SK-N-SH (cell line): Measurements from ENCODE around the gene RELCH.

Source experiments
- EP300 ChIP-seq, 2 experiments: IDR thresholded peaks; 2 replicates each; pipeline versions ENCODE4 v1.4.0 to v1.6.1; 2012; ENCODE audit warnings: borderline replicate concordance in 1 of 2, low read depth in 1 of 2, low read length in 1 of 2
- FOXM1 ChIP-seq: IDR thresholded peaks from 2 replicates; pipeline ENCODE4 v1.4.0; 2012; ENCODE audit warnings: low read depth, mild to moderate bottlenecking
- GABPA ChIP-seq: IDR thresholded peaks from 2 replicates; pipeline ENCODE4 v1.4.0; 2012; ENCODE audit warnings: low read depth, mild to moderate bottlenecking
- GATA2 ChIP-seq: sonication (generic); formaldehyde crosslinking; IDR thresholded peaks from 2 replicates; pipeline ENCODE4 v1.5.0; 2020; ENCODE audit warnings: mild to moderate bottlenecking, missing genetic modification reagents
- MAX ChIP-seq: IDR thresholded peaks from 2 replicates; pipeline ENCODE4 v1.4.0; 2012; ENCODE audit warnings: low read depth
- NFIC ChIP-seq: IDR thresholded peaks from 2 replicates; pipeline ENCODE4 v1.4.0; 2012; ENCODE audit warnings: borderline replicate concordance
- RAD21 ChIP-seq: IDR thresholded peaks from 2 replicates; pipeline ENCODE4 v1.6.1; 2012; ENCODE audit warnings: mild to moderate bottlenecking, low read length
- SMC3 ChIP-seq: IDR thresholded peaks from 2 replicates; pipeline ENCODE4 v1.6.1; 2012; ENCODE audit warnings: low read depth, low read length, improper control_type of control experiment
- TAF1 ChIP-seq: IDR thresholded peaks from 2 replicates; pipeline ENCODE4 v1.6.1; 2012; ENCODE audit warnings: low read depth, mild to moderate bottlenecking, low read length, moderate library complexity, borderline replicate concordance
- TCF12 ChIP-seq: IDR thresholded peaks from 2 replicates; pipeline ENCODE4 v1.4.0; 2012
- TEAD4 ChIP-seq: IDR thresholded peaks from 2 replicates; pipeline ENCODE4 v1.4.0; 2012; ENCODE audit warnings: mild to moderate bottlenecking, borderline replicate concordance; ENCODE audit not compliant: insufficient read depth
- USF2 ChIP-seq: fragments of 150-350 bp; IDR thresholded peaks from 2 replicates; pipeline ENCODE4 v1.6.1; 2017; ENCODE audit warnings: antibody characterized with exemption, low read length, low read depth, borderline replicate concordance
- TF ChIP-seq, protein P1 (sequence below): fragments of 200-600 bp; sonication (generic); IDR thresholded peaks from 2 replicates; pipeline ENCODE4 v1.6.1; 2017; ENCODE audit warnings: antibody characterized with exemption, mild to moderate bottlenecking, moderate library complexity

GRCh38 chr18:62332964-62333695, 146.1 kb downstream of the RELCH start:
- TF ChIP-seq TAF1, result no peak
- TF ChIP-seq TCF12, result no peak
- TF ChIP-seq GABPA, result no peak
- TF ChIP-seq, protein P1, sequence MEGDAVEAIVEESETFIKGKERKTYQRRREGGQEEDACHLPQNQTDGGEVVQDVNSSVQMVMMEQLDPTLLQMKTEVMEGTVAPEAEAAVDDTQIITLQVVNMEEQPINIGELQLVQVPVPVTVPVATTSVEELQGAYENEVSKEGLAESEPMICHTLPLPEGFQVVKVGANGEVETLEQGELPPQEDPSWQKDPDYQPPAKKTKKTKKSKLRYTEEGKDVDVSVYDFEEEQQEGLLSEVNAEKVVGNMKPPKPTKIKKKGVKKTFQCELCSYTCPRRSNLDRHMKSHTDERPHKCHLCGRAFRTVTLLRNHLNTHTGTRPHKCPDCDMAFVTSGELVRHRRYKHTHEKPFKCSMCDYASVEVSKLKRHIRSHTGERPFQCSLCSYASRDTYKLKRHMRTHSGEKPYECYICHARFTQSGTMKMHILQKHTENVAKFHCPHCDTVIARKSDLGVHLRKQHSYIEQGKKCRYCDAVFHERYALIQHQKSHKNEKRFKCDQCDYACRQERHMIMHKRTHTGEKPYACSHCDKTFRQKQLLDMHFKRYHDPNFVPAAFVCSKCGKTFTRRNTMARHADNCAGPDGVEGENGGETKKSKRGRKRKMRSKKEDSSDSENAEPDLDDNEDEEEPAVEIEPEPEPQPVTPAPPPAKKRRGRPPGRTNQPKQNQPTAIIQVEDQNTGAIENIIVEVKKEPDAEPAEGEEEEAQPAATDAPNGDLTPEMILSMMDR, result no peak
- TF ChIP-seq FOXM1, result no peak
- no peak for TF ChIP-seq USF2
- no peak for TF ChIP-seq NFIC
- TF ChIP-seq TEAD4, result no peak
- TF ChIP-seq MAX, result no peak
- no peak for TF ChIP-seq RAD21
- no peak for TF ChIP-seq GATA2 (CRISPR knock-in tag)
- TF ChIP-seq EP300 (IDR thresholded peaks at IDR 0.05; ENCODE audit: borderline replicate concordance in 1 of 2, low read depth in 1 of 2, low read length in 1 of 2), result no peak
- no peak for TF ChIP-seq SMC3
